OCI-LY7 (cell line): ENCODE measurements around the gene HBA2. TPM values are rescaled to one million over a fixed set of nuclear protein-coding genes. Genes with fewer than 3 reads are reported as not detected.

ENCODE experiments used
- BruUV-seq: library from RNA; stranded (reverse); fragments of 400-500 nt; replicated peaks from 2 replicates; lab custom pipeline; 2021; lab: Mats Ljungman, UMichigan
- CTCF ChIA-PET: fragments of 300-600 bp; sonication (Branson Sonifier 250); formaldehyde crosslinking; loops from one replicate; lab custom pipeline; 2022; ENCODE audit warnings: antibody characterized with exemption; ENCODE audit not compliant: unreplicated experiment; lab: Charles Lee
- POLR2A ChIA-PET: fragments of 300-600 bp; sonication (Branson Sonifier 250); formaldehyde crosslinking; loops from one replicate; lab custom pipeline; 2022; ENCODE audit warnings: antibody characterized with exemption; lab: Charles Lee
- DNase-seq: peaks from one replicate; pipeline ENCODE4 v3.0.0-alpha.2; 2015; ENCODE audit warnings: low spot score
- H2AFZ ChIP-seq: fragments of 200-600 bp; sonication (generic), shearing (Covaris generic); 2 replicates; pipeline ENCODE4 v1.6.1; 2014; ENCODE audit warnings: mild to moderate bottlenecking, antibody characterized with exemption, low read length, moderate library complexity
- H3K27ac ChIP-seq: fragments of 200-600 bp; sonication (generic); 2 replicates; pipeline ENCODE4 v1.5.1; 2014; ENCODE audit warnings: mixed run types, low read depth, mild to moderate bottlenecking, moderate library complexity, low read length, inconsistent platforms; ENCODE audit not compliant: poor library complexity, severe bottlenecking
- H3K36me3 ChIP-seq: fragments of 200-600 bp; sonication (generic); 2 replicates; pipeline ENCODE4 v1.6.1; 2014; ENCODE audit warnings: mild to moderate bottlenecking, antibody characterized with exemption, low read length, moderate library complexity, mixed read lengths; ENCODE audit not compliant: insufficient read depth
- H3K4me1 ChIP-seq: fragments of 200-600 bp; sonication (generic); 2 replicates; pipeline ENCODE4 v1.5.1; 2014; ENCODE audit warnings: mild to moderate bottlenecking, low read length; ENCODE audit not compliant: insufficient read depth, poor library complexity, severe bottlenecking
- H3K4me2 ChIP-seq: fragments of 200-600 bp; sonication (generic); 2 replicates; pipeline ENCODE4 v1.6.1; 2014; ENCODE audit warnings: mild to moderate bottlenecking, low read length
- H3K4me3 ChIP-seq: fragments of 200-600 bp; sonication (generic); 2 replicates; pipeline ENCODE4 v1.5.1; 2014; ENCODE audit warnings: mild to moderate bottlenecking, low read depth, low read length; ENCODE audit not compliant: poor library complexity, severe bottlenecking
- H3K79me2 ChIP-seq: fragments of 200-600 bp; sonication (generic); 2 replicates; pipeline ENCODE4 v1.6.1; 2016; ENCODE audit warnings: low read depth, mild to moderate bottlenecking, low read length, moderate library complexity, mixed read lengths; ENCODE audit not compliant: insufficient read depth
- H3K9me2 ChIP-seq: fragments of 200-600 bp; sonication (generic); 2 replicates; pipeline ENCODE4 v1.6.1; 2016; ENCODE audit warnings: mild to moderate bottlenecking, low read length, mixed read lengths; ENCODE audit not compliant: insufficient read depth
- H3K9me3 ChIP-seq: fragments of 200-600 bp; sonication (generic); 2 replicates; pipeline ENCODE4 v1.6.1; 2014; ENCODE audit warnings: mild to moderate bottlenecking, mixed run types, low read length, mixed read lengths
- H4K20me1 ChIP-seq: fragments of 200-600 bp; sonication (generic); 2 replicates; pipeline ENCODE4 v1.6.1; 2014; ENCODE audit warnings: mild to moderate bottlenecking, antibody characterized with exemption, low read length, moderate library complexity, mixed read lengths; ENCODE audit not compliant: insufficient read depth
- EZH2phosphoT487 ChIP-seq: fragments of 200-600 bp; sonication (generic); IDR thresholded peaks from 2 replicates; pipeline ENCODE4 v1.6.1; 2018; ENCODE audit warnings: low read depth, borderline replicate concordance, mild to moderate bottlenecking, mixed run types, antibody characterized with exemption, low read length, moderate library complexity, mixed read lengths
- intact Hi-C: fragments of 100-400 bp; cut with micrococcal nuclease; formaldehyde crosslinking; loops from one replicate; pipeline ENCODE4 v1.10.0; 2022; ENCODE audit not compliant: unreplicated experiment
- total RNA-seq, 2 experiments: library from RNA; depleted of rRNA in 1 of 2; stranded (reverse); fragments of >200 nt in 1 of 2; shearing (Covaris generic) in 1 of 2; gene quantifications; 2 replicates each; pipeline ENCODE4 v1.2.3, GENCODE V29; 2014 to 2022
- TF ChIP-seq, protein P1 (sequence below): fragments of 200-600 bp; sonication (generic); conservative IDR thresholded peaks from 2 replicates; pipeline ENCODE4 v1.5.1; 2014; ENCODE audit warnings: mild to moderate bottlenecking, antibody characterized with exemption, low read length, moderate library complexity, mixed read lengths

The HBA2 gene
- total RNA-seq, 2 experiments from 2014 or later, result not detected

DNA sequence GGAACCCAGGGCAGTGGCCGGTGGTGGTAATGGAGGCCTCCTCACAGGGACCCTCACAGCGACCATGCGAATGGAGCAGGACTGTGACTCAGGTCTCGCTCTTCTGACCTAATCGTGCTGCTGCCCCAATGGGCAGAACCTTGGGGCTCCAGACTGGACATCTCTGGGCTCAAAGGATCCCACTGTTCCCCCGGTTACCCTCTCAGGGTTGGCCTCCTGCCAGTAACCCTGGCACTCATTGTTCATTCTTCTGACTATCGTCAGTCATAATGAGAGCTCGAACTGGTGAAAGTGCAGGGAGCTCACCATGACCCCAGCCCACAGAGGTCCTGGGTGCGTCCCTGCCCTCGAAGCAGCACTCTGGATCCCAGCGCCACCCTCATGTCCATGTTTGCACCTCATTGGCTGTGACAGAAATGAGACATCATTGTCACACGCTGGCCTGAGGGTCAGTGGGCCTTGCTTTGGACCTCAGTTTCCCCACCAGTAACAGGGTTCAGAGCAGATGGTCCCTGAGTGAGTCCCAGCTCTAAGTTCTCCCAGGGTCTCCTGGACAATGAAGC is 30.2 kb upstream of the HBA2 start:
- Histone ChIP-seq H3K4me2 (no peak overlapping the region), H3K27ac (no peak overlapping the region), H3K79me2 (peaks cover 6% of the 10 kb centered on the region), H4K20me1 (no peaks in the 10 kb centered on the region), H3K4me1 (peaks cover under 1% of the 10 kb centered on the region), H3K4me3 (no peak overlapping the region), H3K36me3 (no peaks in the 10 kb centered on the region), H3K9me3 (no peaks in the 10 kb centered on the region), H3K9me2 (no peaks in the 10 kb centered on the region), H2AFZ (no peak overlapping the region)
- CTCF ChIA-PET, result no interaction called here
- BruUV-seq, result no TSS peak
- POLR2A ChIA-PET, result no interaction called here
- TF ChIP-seq, protein P1, sequence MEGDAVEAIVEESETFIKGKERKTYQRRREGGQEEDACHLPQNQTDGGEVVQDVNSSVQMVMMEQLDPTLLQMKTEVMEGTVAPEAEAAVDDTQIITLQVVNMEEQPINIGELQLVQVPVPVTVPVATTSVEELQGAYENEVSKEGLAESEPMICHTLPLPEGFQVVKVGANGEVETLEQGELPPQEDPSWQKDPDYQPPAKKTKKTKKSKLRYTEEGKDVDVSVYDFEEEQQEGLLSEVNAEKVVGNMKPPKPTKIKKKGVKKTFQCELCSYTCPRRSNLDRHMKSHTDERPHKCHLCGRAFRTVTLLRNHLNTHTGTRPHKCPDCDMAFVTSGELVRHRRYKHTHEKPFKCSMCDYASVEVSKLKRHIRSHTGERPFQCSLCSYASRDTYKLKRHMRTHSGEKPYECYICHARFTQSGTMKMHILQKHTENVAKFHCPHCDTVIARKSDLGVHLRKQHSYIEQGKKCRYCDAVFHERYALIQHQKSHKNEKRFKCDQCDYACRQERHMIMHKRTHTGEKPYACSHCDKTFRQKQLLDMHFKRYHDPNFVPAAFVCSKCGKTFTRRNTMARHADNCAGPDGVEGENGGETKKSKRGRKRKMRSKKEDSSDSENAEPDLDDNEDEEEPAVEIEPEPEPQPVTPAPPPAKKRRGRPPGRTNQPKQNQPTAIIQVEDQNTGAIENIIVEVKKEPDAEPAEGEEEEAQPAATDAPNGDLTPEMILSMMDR, result no peak
- TF ChIP-seq EZH2phosphoT487, result no peak
- intact Hi-C loops, result no loop called here
- DNase-seq, result no peak

DNA sequence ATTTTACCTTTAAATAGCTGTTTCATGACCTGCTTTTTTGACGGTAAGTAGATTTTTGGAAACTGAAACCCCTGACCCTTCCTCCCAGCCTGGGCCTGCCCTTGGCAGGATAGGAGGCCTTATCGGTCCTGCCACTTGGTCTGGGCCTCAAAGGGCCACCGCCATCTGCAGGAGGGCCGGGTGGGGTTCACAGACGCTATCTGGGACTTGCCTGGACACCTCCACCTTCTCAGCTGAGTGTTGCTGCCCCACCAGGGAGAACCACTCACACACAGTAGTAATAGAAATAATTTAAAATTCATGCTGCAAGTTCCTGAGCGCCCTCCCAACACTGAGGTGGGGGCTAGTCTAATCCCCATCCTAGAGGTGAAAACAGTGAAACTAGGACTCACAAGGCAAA is 29.6 kb upstream of the HBA2 start:
- Histone ChIP-seq H3K9me3 (no peaks in the 10 kb centered on the region), H3K4me1 (no peaks in the 10 kb centered on the region), H3K4me3 (no peak overlapping the region), H2AFZ (no peak overlapping the region), H3K27ac (no peak overlapping the region), H3K79me2 (0 out of 2 replicates have a peak, but pooled peaks cover under 1% of the 10 kb centered on the region), H4K20me1 (no peaks in the 10 kb centered on the region), H3K9me2 (no peaks in the 10 kb centered on the region), H3K4me2 (no peak overlapping the region), H3K36me3 (no peaks in the 10 kb centered on the region)
- ChIA-PET CTCF (no interaction called here), POLR2A (no interaction called here)
- DNase-seq, result no peak
- no TSS peak for BruUV-seq
- no peak for TF ChIP-seq EZH2phosphoT487
- TF ChIP-seq, protein P1, result no peak
- intact Hi-C loops, result no loop called here

DNA sequence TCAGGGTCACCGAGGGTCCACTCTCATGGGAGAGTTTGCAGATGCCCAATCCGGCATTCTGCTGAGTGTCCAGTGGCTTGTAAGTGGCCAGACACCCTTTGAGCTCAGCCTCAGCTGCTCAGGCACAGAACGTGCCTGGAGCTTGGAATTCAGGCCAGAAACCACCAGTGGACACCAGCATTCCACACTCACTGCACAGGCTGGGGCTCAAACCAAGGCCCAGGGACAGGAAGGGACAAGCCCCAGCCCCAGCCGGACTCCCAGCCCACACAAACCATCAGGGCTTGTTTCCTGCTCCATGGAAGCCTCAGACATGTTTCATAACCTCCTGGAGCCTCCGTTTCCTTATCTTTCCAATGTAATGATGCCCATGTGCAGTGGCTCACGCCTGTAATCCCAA is 29.2 kb upstream of the HBA2 start:
- no peaks in the 10 kb centered on the region for H4K20me1 ChIP-seq
- H3K36me3 ChIP-seq, result no peaks in the 10 kb centered on the region
- POLR2A ChIA-PET, result no interaction called here
- no peak overlapping the region for H3K27ac ChIP-seq
- no peak overlapping the region for H3K4me2 ChIP-seq
- intact Hi-C loops, result no loop called here
- CTCF ChIA-PET, result no interaction called here
- no peaks in the 10 kb centered on the region for H3K9me3 ChIP-seq
- no peak overlapping the region for H2AFZ ChIP-seq
- no peak overlapping the region for H3K4me3 ChIP-seq
- H3K9me2 ChIP-seq, result no peaks in the 10 kb centered on the region
- BruUV-seq, result no TSS peak
- DNase-seq, result no peak
- no peaks in the 10 kb centered on the region for H3K4me1 ChIP-seq
- H3K79me2 ChIP-seq, result no peaks in the 10 kb centered on the region
- TF ChIP-seq, protein P1, result no peak
- TF ChIP-seq EZH2phosphoT487, result no peak
